A673 (cell line): ENCODE measurements around the gene INPP5E. TPM values are rescaled to one million over a fixed set of nuclear protein-coding genes. Genes with fewer than 3 reads are reported as not detected.

Experiments used
- BruUV-seq: library from RNA; stranded (reverse); fragments of 400-500 nt; replicated peaks from 2 replicates; lab custom pipeline; 2021; lab: Mats Ljungman, UMichigan
- CTCF ChIA-PET: fragments of 300-600 bp; sonication (Branson Sonifier 250); formaldehyde crosslinking; loops from one replicate; lab custom pipeline; 2022; ENCODE audit warnings: antibody characterized with exemption; lab: Charles Lee
- POLR2A ChIA-PET: fragments of 300-600 bp; sonication (Branson Sonifier 250); formaldehyde crosslinking; loops from one replicate; lab custom pipeline; 2022; ENCODE audit warnings: antibody characterized with exemption; ENCODE audit not compliant: low non-redundant PET; lab: Charles Lee
- DNase-seq: peaks from one replicate; pipeline ENCODE4 v3.0.0-alpha.2; 2015; ENCODE audit warnings: low spot score
- H3K27ac ChIP-seq: fragments of 200-600 bp; sonication (generic); 2 replicates; pipeline ENCODE4 v1.5.1; 2016; ENCODE audit warnings: mixed run types, low read depth, mild to moderate bottlenecking, mixed read lengths, antibody characterized with exemption, low read length; ENCODE audit not compliant: poor library complexity, severe bottlenecking
- H3K27me3 ChIP-seq: fragments of 200-600 bp; sonication (generic); replicated peaks from 2 replicates; pipeline ENCODE4 v1.6.1; 2017; ENCODE audit warnings: mixed run types, low read depth, mild to moderate bottlenecking, mixed read lengths, antibody characterized with exemption, low read length; ENCODE audit not compliant: insufficient read depth, poor library complexity
- H3K36me3 ChIP-seq: fragments of 200-600 bp; sonication (generic); 2 replicates; pipeline ENCODE4 v1.6.1; 2016; ENCODE audit warnings: mixed run types, mild to moderate bottlenecking, mixed read lengths, antibody characterized with exemption, low read length; ENCODE audit not compliant: insufficient read depth, poor library complexity, severe bottlenecking
- H3K4me1 ChIP-seq: fragments of 200-600 bp; sonication (generic); 2 replicates; pipeline ENCODE4 v1.6.1; 2017; ENCODE audit warnings: mixed run types, mild to moderate bottlenecking, mixed read lengths, antibody characterized with exemption, low read length; ENCODE audit not compliant: insufficient read depth, poor library complexity, severe bottlenecking
- H3K4me3 ChIP-seq: fragments of 200-600 bp; sonication (generic); 2 replicates; pipeline ENCODE4 v1.5.1; 2016; ENCODE audit warnings: low read depth, mixed run types, mild to moderate bottlenecking, mixed read lengths, low read length; ENCODE audit not compliant: poor library complexity, severe bottlenecking
- H3K9me3 ChIP-seq: fragments of 200-600 bp; sonication (generic); 2 replicates; pipeline ENCODE4 v1.6.1; 2016; ENCODE audit warnings: mixed run types, low read depth, mild to moderate bottlenecking, mixed read lengths, antibody characterized with exemption, low read length; ENCODE audit not compliant: poor library complexity, severe bottlenecking
- EZH2 ChIP-seq: fragments of 200-600 bp; sonication (generic); IDR thresholded peaks from 2 replicates; pipeline ENCODE4 v1.6.1; 2017; ENCODE audit warnings: borderline replicate concordance, low read depth, mild to moderate bottlenecking, mixed read lengths, antibody characterized with exemption, low read length; ENCODE audit not compliant: poor library complexity, severe bottlenecking
- intact Hi-C: fragments of 100-400 bp; cut with micrococcal nuclease; formaldehyde crosslinking; loops from one replicate; pipeline ENCODE4 v1.10.0; 2022; ENCODE audit not compliant: unreplicated experiment
- total RNA-seq: library from RNA; stranded (reverse); gene quantifications from 2 replicates; pipeline ENCODE4 v1.2.3, GENCODE V29; 2021
- TF ChIP-seq, protein P1 (sequence below): fragments of 300-800, 200-600 bp; sonication (generic); conservative IDR thresholded peaks from 2 replicates; pipeline ENCODE4 v1.5.1; 2017; ENCODE audit warnings: low read depth, mild to moderate bottlenecking, antibody characterized with exemption, low read length, moderate library complexity, mixed read lengths

INPP5E gene
- total RNA-seq, 1 experiment from 2014 or later = 26.2 TPM

DNA sequence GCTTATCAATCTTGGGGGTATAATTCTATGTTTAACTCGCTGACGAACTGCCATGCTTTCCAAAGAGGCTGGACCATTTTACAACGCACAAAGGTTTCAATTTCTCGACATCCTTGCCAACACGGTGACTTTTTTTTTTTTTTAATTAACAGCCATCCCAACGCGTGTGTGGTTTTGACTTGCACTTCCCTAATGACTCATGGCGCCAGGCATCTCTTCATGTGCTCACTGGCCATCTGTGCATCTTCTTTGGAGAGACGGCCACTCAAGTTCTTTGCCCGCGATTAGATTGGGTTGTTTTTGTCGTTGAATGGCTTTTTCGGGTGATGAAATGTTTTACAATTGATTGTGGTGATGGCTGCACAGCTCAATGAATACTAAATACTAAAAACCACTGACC, 53.6 kb downstream of the INPP5E start:
- TF ChIP-seq EZH2 = no peak
- TF ChIP-seq, protein P1, sequence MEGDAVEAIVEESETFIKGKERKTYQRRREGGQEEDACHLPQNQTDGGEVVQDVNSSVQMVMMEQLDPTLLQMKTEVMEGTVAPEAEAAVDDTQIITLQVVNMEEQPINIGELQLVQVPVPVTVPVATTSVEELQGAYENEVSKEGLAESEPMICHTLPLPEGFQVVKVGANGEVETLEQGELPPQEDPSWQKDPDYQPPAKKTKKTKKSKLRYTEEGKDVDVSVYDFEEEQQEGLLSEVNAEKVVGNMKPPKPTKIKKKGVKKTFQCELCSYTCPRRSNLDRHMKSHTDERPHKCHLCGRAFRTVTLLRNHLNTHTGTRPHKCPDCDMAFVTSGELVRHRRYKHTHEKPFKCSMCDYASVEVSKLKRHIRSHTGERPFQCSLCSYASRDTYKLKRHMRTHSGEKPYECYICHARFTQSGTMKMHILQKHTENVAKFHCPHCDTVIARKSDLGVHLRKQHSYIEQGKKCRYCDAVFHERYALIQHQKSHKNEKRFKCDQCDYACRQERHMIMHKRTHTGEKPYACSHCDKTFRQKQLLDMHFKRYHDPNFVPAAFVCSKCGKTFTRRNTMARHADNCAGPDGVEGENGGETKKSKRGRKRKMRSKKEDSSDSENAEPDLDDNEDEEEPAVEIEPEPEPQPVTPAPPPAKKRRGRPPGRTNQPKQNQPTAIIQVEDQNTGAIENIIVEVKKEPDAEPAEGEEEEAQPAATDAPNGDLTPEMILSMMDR = no peak
- TSS peak; percentile 25 for BruUV-seq
- Histone ChIP-seq H3K9me3 (no peaks in the 10 kb centered on the region), H3K27ac (no peak overlapping the region), H3K36me3 (peaks cover 66% of the 10 kb centered on the region), H3K4me1 (no peaks in the 10 kb centered on the region), H3K4me3 (no peak overlapping the region), H3K27me3 (no peaks in the 10 kb centered on the region)
- intact Hi-C loops = no loop called here
- DNase-seq = no peak
- CTCF ChIA-PET = no interaction called here
- POLR2A ChIA-PET = no interaction called here

DNA sequence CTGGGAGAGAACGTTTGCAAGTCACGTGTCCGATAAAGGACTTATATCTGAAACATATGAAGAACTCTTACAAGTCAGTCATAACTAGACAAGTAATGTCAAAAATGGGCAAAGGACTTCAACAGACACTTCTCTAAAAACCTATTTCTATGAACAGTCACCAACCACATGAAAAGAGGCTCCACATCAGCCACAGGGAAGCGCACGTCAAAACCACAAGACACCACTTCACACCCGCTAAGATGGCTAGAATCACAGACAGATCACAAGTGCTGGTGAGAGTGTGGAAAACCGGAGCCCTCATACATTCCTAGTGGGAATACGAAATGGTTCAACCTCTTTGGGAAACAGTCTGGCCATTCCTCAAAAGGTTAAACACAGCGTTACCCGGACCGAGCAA, 54.6 kb downstream of the INPP5E start:
- POLR2A ChIA-PET = no interaction called here
- no peak for DNase-seq
- TF ChIP-seq EZH2 = no peak
- TF ChIP-seq, protein P1 = no peak
- Histone ChIP-seq H3K36me3 (peaks cover 67% of the 10 kb centered on the region), H3K4me3 (no peak overlapping the region), H3K9me3 (no peaks in the 10 kb centered on the region), H3K27me3 (no peaks in the 10 kb centered on the region), H3K27ac (no peak overlapping the region), H3K4me1 (no peaks in the 10 kb centered on the region)
- no TSS peak for BruUV-seq
- intact Hi-C loops = no loop called here
- CTCF ChIA-PET = no interaction called here

DNA sequence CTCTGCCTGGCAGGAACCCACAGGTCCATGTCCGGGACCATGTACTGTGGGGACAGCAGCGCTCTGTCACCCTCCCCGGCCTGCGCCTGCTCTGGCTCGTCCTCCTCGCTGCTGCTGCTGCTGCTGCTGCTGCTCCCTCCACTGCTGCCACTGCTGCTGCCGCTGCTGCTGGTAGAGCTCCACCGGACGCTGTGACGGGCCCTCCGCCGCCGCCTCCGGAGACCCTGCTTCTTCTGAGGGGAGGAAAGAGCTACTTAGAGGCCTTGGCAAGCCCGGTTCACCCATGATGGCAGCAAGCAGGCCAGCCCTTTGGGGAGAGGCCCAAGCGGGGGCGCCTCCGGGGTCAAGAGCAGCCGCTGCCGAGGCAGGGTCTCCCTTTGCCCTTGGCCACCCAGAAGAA, 56.2 kb downstream of the INPP5E start:
- BruUV-seq = no TSS peak
- intact Hi-C loops = no loop called here
- Histone ChIP-seq H3K27me3 (no peaks in the 10 kb centered on the region), H3K4me1 (no peaks in the 10 kb centered on the region), H3K9me3 (no peaks in the 10 kb centered on the region), H3K36me3 (peaks cover 75% of the 10 kb centered on the region), H3K4me3 (no peak overlapping the region), H3K27ac (no peak overlapping the region)
- ChIA-PET POLR2A (no interaction called here), CTCF (no interaction called here)
- no peak for DNase-seq
- no peak for TF ChIP-seq EZH2
- TF ChIP-seq, protein P1 = no peak
